Upper lobe of left lung (tissue), 6 donors: ENCODE results near the gene INMT. TPM values are rescaled to one million over a fixed set of nuclear protein-coding genes. Genes with fewer than 3 reads are reported as not detected.

Source experiments
- ATAC-seq, 2 donors: fragments of 200-7000 bp; cut with Tn5 transposase; one replicate each; pipeline ENCODE4 v1.9.1; 2022; ENCODE audit warnings: mild to moderate bottlenecking in 2 of 2, moderate library complexity in 2 of 2; ENCODE audit not compliant: low FRiP score in 2 of 2
- DNase-seq, 2 donors: peaks; one replicate each; pipeline ENCODE4 v3.0.0-alpha.2; 2019 to 2020
- H3K27ac ChIP-seq, 4 donors: fragments of 200-600 bp; sonication (generic); one replicate each; pipeline ENCODE4 v1.5.1; 2016 to 2019
- H3K27me3 ChIP-seq, 4 donors: fragments of 200-600 bp; sonication (generic); one replicate each; pipeline ENCODE4 v1.5.1; 2017 to 2019
- H3K36me3 ChIP-seq, 4 donors: fragments of 200-600 bp; sonication (generic); one replicate each; pipeline ENCODE4 v1.5.1; 2016 to 2019
- H3K4me1 ChIP-seq, 4 donors: fragments of 200-600 bp; sonication (generic); one replicate each; pipeline ENCODE4 v1.5.1; 2018 to 2019
- H3K4me3 ChIP-seq, 4 donors: fragments of 200-600 bp; sonication (generic); one replicate each; pipeline ENCODE4 v1.5.1; 2017 to 2019; ENCODE audit warnings: mild to moderate bottlenecking in 2 of 4, moderate library complexity in 1 of 4
- H3K9me3 ChIP-seq, 4 donors: fragments of 200-600 bp; sonication (generic); one replicate each; pipeline ENCODE4 v1.5.1; 2018 to 2019
- EP300 ChIP-seq, 4 donors: sonication (generic); formaldehyde crosslinking; IDR thresholded peaks; one replicate each; pipeline ENCODE4 v1.5.1; 2017; ENCODE audit warnings: antibody characterized with exemption in 4 of 4, control low read depth in 2 of 4
- POLR2A ChIP-seq, 4 donors: fragments of 450-650 bp; IDR thresholded peaks; one replicate each; pipeline ENCODE4 v1.5.1; 2016 to 2017; ENCODE audit warnings: antibody characterized with exemption in 4 of 4, mild to moderate bottlenecking in 2 of 4
- POLR2AphosphoS5 ChIP-seq, 2 donors: sonication (generic); formaldehyde crosslinking; IDR thresholded peaks; one replicate each; pipeline ENCODE4 v1.5.1; 2017; ENCODE audit warnings: antibody characterized with exemption in 2 of 2
- WGBS, 2 donors: methylation state at CpG; one replicate each; pipeline ENCODE4 v1.1.5; 2017 to 2018; 5-methylcytosine and 5-hydroxymethylcytosine counted together
- total RNA-seq, 6 donors: library from RNA; depleted of rRNA in 4 of 6; stranded (reverse); fragments of >200 nt in 4 of 6; gene quantifications; one replicate each; pipeline versions ENCODE4 v1.1.0 to v1.2.1, GENCODE V29; 2016 to 2021
- TF ChIP-seq, protein P1 (sequence below), 6 experiments: fragments of 450-650 bp in 4 of 6; fragments of 200-600 bp in 2 of 6; sonication (generic) in 2 of 6; IDR thresholded peaks; one replicate each; pipeline ENCODE4 v1.5.1; 2016 to 2019; ENCODE audit warnings: antibody characterized with exemption in 6 of 6
- donor health status: DM: no; HTN: no; CAD: no; lungs with moderate emphysema.
- donor health status: DM: no; HTN: yes; CAD: no; lungs with severe emphysema.

Gene INMT
- total RNA-seq, 6 donors from 2014 or later = 70.5 to 447 (median 322) TPM

DNA sequence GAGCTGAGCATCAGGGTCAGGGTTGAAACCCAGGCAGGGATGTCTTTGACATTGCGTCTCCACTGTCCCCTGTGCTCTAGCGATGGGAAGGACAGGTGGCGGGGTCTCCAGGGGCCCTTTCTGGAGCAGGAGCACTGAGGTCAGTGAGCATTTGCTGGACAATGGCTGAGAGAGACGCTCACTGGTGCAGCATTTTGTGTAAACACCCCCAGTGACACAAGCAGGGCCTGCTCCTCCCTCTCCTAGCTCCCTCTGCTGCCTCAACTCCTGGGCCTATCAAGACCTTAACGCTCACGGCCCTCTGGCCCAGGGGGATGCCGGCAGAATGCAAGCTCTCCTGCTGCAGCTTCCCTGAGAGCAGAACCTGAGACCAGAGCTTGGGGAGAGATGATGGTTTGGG is 17.4 kb upstream of the INMT start:
- H3K4me3 ChIP-seq = no peak overlapping the region
- H3K27ac ChIP-seq = no peak overlapping the region
- no peaks in the 10 kb centered on the region for H3K9me3 ChIP-seq
- WGBS, 2 donors = 88 to 100% methylated on average over 3 to 7 of the region's 7 CpGs
- DNase-seq (no peak), ATAC-seq (no peak)
- no peaks in the 10 kb centered on the region for H3K36me3 ChIP-seq
- no peaks in the 10 kb centered on the region for H3K27me3 ChIP-seq
- TF ChIP-seq, protein P1, sequence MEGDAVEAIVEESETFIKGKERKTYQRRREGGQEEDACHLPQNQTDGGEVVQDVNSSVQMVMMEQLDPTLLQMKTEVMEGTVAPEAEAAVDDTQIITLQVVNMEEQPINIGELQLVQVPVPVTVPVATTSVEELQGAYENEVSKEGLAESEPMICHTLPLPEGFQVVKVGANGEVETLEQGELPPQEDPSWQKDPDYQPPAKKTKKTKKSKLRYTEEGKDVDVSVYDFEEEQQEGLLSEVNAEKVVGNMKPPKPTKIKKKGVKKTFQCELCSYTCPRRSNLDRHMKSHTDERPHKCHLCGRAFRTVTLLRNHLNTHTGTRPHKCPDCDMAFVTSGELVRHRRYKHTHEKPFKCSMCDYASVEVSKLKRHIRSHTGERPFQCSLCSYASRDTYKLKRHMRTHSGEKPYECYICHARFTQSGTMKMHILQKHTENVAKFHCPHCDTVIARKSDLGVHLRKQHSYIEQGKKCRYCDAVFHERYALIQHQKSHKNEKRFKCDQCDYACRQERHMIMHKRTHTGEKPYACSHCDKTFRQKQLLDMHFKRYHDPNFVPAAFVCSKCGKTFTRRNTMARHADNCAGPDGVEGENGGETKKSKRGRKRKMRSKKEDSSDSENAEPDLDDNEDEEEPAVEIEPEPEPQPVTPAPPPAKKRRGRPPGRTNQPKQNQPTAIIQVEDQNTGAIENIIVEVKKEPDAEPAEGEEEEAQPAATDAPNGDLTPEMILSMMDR (IDR thresholded peaks at IDR 0.05) = no peak
- no peak for TF ChIP-seq POLR2A (IDR thresholded peaks at IDR 0.05)
- TF ChIP-seq POLR2AphosphoS5 (IDR thresholded peaks at IDR 0.05) = no peak
- no peak for TF ChIP-seq EP300 (IDR thresholded peaks at IDR 0.05)
- H3K4me1 ChIP-seq = no peaks in the 10 kb centered on the region

DNA sequence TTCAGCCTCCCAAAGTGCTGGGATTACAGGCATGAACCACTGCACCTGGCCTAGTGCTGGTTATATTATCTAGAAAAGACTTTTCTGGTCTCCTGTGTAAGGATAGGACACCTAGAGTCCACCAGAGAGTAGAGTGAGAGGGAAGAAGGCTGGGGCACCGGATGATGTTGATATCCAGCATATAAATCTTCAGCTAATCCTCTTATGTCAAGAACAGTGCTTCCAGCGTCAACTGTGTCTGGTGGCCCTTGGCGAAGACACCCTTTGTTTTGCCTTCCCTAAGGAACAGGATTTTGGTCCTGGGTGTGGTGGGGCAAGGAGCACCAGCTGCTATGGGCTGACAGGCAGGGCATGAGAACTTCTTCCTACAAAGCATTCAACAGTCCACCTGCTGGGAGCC is 16.3 kb upstream of the INMT start:
- 91 to 96% methylated on average over 3 of the region's 3 CpGs for WGBS, 2 donors
- no peaks in the 10 kb centered on the region for H3K27me3 ChIP-seq
- no peak for TF ChIP-seq POLR2A (IDR thresholded peaks at IDR 0.05)
- TF ChIP-seq POLR2AphosphoS5 (IDR thresholded peaks at IDR 0.05) = no peak
- no peak for TF ChIP-seq EP300 (IDR thresholded peaks at IDR 0.05)
- TF ChIP-seq, protein P1 (IDR thresholded peaks at IDR 0.05) = no peak
- DNase-seq (no peak), ATAC-seq (no peak)
- no peak overlapping the region for H3K27ac ChIP-seq
- H3K9me3 ChIP-seq = no peaks in the 10 kb centered on the region
- peaks cover 0 to 6% (median 3%) of the 10 kb centered on the region in 4 donors for H3K4me1 ChIP-seq
- no peaks in the 10 kb centered on the region for H3K36me3 ChIP-seq
- H3K4me3 ChIP-seq = no peak overlapping the region

DNA sequence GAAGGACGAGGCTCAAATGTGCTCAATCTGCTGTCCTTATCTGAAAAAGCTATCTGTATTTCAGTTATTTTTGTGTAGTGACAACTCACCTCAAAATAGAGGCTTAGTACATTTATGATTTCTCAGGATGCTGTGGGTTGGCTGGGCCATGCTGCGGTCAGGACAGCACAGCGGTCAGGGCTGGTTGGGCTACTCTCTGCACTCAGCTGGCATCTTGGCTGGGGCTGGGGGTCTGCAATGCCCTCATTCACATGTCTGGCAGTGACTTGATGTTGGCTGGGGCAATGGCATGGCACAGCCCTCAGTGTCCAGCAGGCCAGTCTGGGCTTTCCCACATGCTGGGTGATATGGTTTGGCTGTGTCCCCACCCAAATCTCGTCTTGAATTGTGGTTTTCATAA is 15.6 kb upstream of the INMT start:
- no peaks in the 10 kb centered on the region for H3K27me3 ChIP-seq
- peaks cover 0 to 6% (median 4%) of the 10 kb centered on the region in 4 donors for H3K4me1 ChIP-seq
- no peaks in the 10 kb centered on the region for H3K9me3 ChIP-seq
- DNase-seq (no peak), ATAC-seq (no peak)
- H3K4me3 ChIP-seq = no peak overlapping the region
- H3K36me3 ChIP-seq = no peaks in the 10 kb centered on the region
- 86 to 93% methylated on average over 4 of the region's 4 CpGs for WGBS, 2 donors
- TF ChIP-seq EP300 (IDR thresholded peaks at IDR 0.05) = no peak
- no peak for TF ChIP-seq POLR2A (IDR thresholded peaks at IDR 0.05)
- no peak for TF ChIP-seq POLR2AphosphoS5 (IDR thresholded peaks at IDR 0.05)
- TF ChIP-seq, protein P1 (IDR thresholded peaks at IDR 0.05) = no peak
- no peak overlapping the region for H3K27ac ChIP-seq

DNA sequence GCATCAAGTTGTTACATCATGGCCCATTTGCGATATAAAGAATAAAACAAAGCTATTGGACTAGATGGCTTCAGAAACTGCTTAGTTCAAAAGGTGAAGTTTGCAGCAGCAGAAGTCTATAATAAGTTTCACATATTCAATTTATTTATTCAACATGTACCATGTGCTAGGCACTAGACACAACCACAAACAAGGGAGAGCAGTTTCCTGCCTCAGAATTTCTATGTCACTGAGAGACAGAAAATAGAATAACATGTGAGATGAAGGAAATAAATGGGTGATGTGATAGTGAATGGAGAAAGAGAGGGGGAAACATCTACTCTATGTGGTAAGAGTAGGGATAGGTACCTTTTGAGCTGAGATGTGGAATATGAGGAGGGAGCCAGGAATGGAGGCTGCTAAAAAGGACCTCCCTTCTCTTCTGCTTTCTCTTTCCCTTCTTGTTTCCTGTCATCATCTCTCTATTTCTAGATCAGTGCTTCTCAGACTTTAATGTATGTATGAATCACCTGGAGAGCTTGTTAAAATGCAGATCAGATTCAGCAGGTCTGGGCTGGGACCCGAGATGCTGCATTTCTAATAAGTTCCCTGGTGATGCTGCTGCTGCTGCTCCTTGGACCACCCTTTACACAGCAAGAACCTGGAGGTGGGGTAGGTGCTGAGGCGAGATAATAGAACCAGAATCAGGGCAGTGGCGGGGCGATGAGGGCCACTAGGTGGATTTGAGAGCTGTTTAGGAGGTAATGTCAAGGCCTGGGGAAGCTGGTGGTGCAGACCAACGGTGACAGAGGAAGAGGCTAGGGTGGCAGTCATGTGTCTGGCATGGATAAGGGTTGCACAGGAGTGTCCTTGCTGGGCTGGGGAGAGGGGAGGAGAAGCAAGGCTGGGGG is 13.7 kb upstream of the INMT start:
- peaks cover 0 to 6% (median 4%) of the 10 kb centered on the region in 4 donors for H3K4me1 ChIP-seq
- no peak overlapping the region for H3K4me3 ChIP-seq
- WGBS, 2 donors = 87 to 93% methylated on average over 6 of the region's 6 CpGs
- no peaks in the 10 kb centered on the region for H3K36me3 ChIP-seq
- H3K27me3 ChIP-seq = no peaks in the 10 kb centered on the region
- no peaks in the 10 kb centered on the region for H3K9me3 ChIP-seq
- DNase-seq = no peak
- peak overlapping the region in 1 of 4 donors; percentile 43 for H3K27ac ChIP-seq
- no peak for ATAC-seq
- TF ChIP-seq EP300 (IDR thresholded peaks at IDR 0.05) = no peak
- TF ChIP-seq POLR2AphosphoS5 (IDR thresholded peaks at IDR 0.05) = no peak
- TF ChIP-seq, protein P1 (IDR thresholded peaks at IDR 0.05) = no peak
- no peak for TF ChIP-seq POLR2A (IDR thresholded peaks at IDR 0.05)
